GM12891 (cell line): ENCODE measurements around the gene MAF.

Source experiments
- DNase-seq: peaks from one replicate; pipeline ENCODE4 v3.0.0; 2011; ENCODE audit warnings: low spot score; ENCODE audit not compliant: insufficient read length
- FAIRE-seq: peaks from 2 replicates; lab custom pipeline; 2011; peaks lifted over from hg19 to GRCh38; lab: Jason Lieb, UNC
- PAX5 ChIP-seq: IDR thresholded peaks from 2 replicates; pipeline ENCODE4 v1.6.1; 2011; ENCODE audit warnings: low read length, moderate library complexity, mild to moderate bottlenecking; ENCODE audit not compliant: insufficient read depth, severe bottlenecking
- POLR2A ChIP-seq: IDR thresholded peaks from 2 replicates; pipeline ENCODE4 v1.6.1; 2011; ENCODE audit warnings: low read depth, low read length, control low read depth
- POLR2AphosphoS5 ChIP-seq: IDR thresholded peaks from 2 replicates; pipeline ENCODE4 v1.6.1; 2011; ENCODE audit warnings: low read depth, low read length, control low read depth
- POU2F2 ChIP-seq: IDR thresholded peaks from 2 replicates; pipeline ENCODE4 v1.6.1; 2011; ENCODE audit warnings: low read depth, mild to moderate bottlenecking, control low read depth, low read length, moderate library complexity
- SPI1 ChIP-seq: IDR thresholded peaks from 2 replicates; pipeline ENCODE4 v1.6.1; 2011; ENCODE audit warnings: low read depth, low read length, control low read depth
- TAF1 ChIP-seq: IDR thresholded peaks from 2 replicates; pipeline ENCODE4 v1.6.1; 2011; ENCODE audit warnings: low read depth, low read length, control low read depth

MAF gene

GRCh38 chr16:79595231-79595641, 5.3 kb downstream of the MAF start:
- no peak for DNase-seq
- no peak for FAIRE-seq
- no peak for TF ChIP-seq POLR2A
- no peak for TF ChIP-seq POU2F2
- TF ChIP-seq PAX5: no peak
- no peak for TF ChIP-seq TAF1
- no peak for TF ChIP-seq SPI1
- no peak for TF ChIP-seq POLR2AphosphoS5

GRCh38 chr16:79593754-79594153, 6.8 kb downstream of the MAF start:
- DNase-seq (no peak), FAIRE-seq (no peak)
- no peak for TF ChIP-seq POLR2AphosphoS5
- TF ChIP-seq TAF1: no peak
- TF ChIP-seq PAX5: no peak
- no peak for TF ChIP-seq POLR2A
- TF ChIP-seq POU2F2: no peak
- no peak for TF ChIP-seq SPI1

GRCh38 chr16:79593074-79593531, 7.4 kb downstream of the MAF start:
- DNase-seq (no peak), FAIRE-seq (no peak)
- no peak for TF ChIP-seq POLR2AphosphoS5

- no peak for DNase-seq
- FAIRE-seq: no peak
- TF ChIP-seq POLR2AphosphoS5 (no peak), POU2F2 (no peak), SPI1 (no peak), PAX5 (no peak), TAF1 (no peak), POLR2A (no peak)
These were observed 8.4 kb downstream of the MAF start for GRCh38 chr16:79592186-79592585.

GRCh38 chr16:79589601-79590102, 10.9 kb downstream of the MAF start:
- TF ChIP-seq POU2F2 (no peak), POLR2AphosphoS5 (no peak), POLR2A (no peak), SPI1 (no peak)
- no peak for DNase-seq
- FAIRE-seq: no peak

GRCh38 chr16:79587897-79588296, 12.6 kb downstream of the MAF start:
- TF ChIP-seq POLR2AphosphoS5: no peak
- no peak for TF ChIP-seq TAF1
- TF ChIP-seq PAX5: no peak
- no peak for TF ChIP-seq POU2F2
- TF ChIP-seq SPI1: no peak
- TF ChIP-seq POLR2A: no peak
- no peak for DNase-seq
- FAIRE-seq: no peak

- DNase-seq (no peak), FAIRE-seq (no peak)
- no peak for TF ChIP-seq SPI1
These were observed 13.2 kb downstream of the MAF start for GRCh38 chr16:79587296-79587695.

- FAIRE-seq: no peak
- TF ChIP-seq TAF1 (no peak), SPI1 (no peak), POLR2A (no peak), PAX5 (no peak), POLR2AphosphoS5 (no peak), POU2F2 (no peak)
- no peak for DNase-seq
These were observed 17.7 kb downstream of the MAF start for GRCh38 chr16:79582789-79583188.

- DNase-seq: no peak
- TF ChIP-seq SPI1 (no peak), TAF1 (no peak), POU2F2 (no peak), POLR2A (no peak), PAX5 (no peak), POLR2AphosphoS5 (no peak)
- FAIRE-seq: no peak
These were observed 19.9 kb downstream of the MAF start for GRCh38 chr16:79580453-79581191.

- DNase-seq (no peak), FAIRE-seq (no peak)
- TF ChIP-seq POLR2AphosphoS5 (no peak), TAF1 (no peak)
These were observed 23.9 kb downstream of the MAF start for GRCh38 chr16:79576602-79577001.

- no peak for FAIRE-seq
- TF ChIP-seq SPI1 (no peak), POU2F2 (no peak), TAF1 (no peak)
These were observed 26.7 kb downstream of the MAF start for GRCh38 chr16:79573884-79574283.

More at GRCh38 chr16:79573884-79574283, 26.7 kb downstream of the MAF start:
- no peak for DNase-seq
